Pancreas (tissue), 10 donors: ENCODE measurements around the gene SULT4A1. TPM values are rescaled to one million over a fixed set of nuclear protein-coding genes. Genes with fewer than 3 reads are reported as not detected.

Experiments used
- ATAC-seq, 4 donors: fragments of 200-7000 bp; cut with Tn5 transposase; one replicate each; pipeline versions ENCODE4 v1.8.0 to v1.9.1; 2020; ENCODE audit warnings: mild to moderate bottlenecking in 4 of 4, moderate library complexity in 4 of 4
- DNase-seq, 6 donors: peaks; one replicate each; pipeline ENCODE4 v3.0.0-alpha.2; 2020
- FAIRE-seq: peaks from 2 replicates; lab custom pipeline; 2012; peaks lifted over from hg19 to GRCh38; lab: Jason Lieb, UNC
- H3K27ac ChIP-seq, 4 donors: fragments of 200-600 bp; sonication (generic); 1 replicate in 3 of 4; 2 replicates in 1 of 4; pipeline versions ENCODE4 v1.5.0 to v1.8.0; 2020
- H3K27me3 ChIP-seq, 4 donors: fragments of 200-600 bp; one replicate each; pipeline ENCODE4 v1.8.0; 2021
- H3K36me3 ChIP-seq, 3 donors: fragments of 200-600 bp; sonication (generic) in 1 of 3; one replicate each; pipeline versions ENCODE4 v1.5.0 to v1.8.0; 2020 to 2021
- H3K4me1 ChIP-seq, 3 donors: fragments of 200-600 bp; one replicate each; pipeline ENCODE4 v1.8.0; 2021
- H3K4me3 ChIP-seq, 4 donors: fragments of 200-600 bp; sonication (generic) in 2 of 4; one replicate each; pipeline versions ENCODE4 v1.5.0 to v1.8.0; 2020 to 2021
- H3K9me3 ChIP-seq, 4 donors: fragments of 200-600 bp; one replicate each; pipeline ENCODE4 v1.8.0; 2021
- CTCF ChIP-seq, 4 donors: fragments of 200-600 bp; sonication (generic) in 3 of 4; IDR thresholded peaks; one replicate each; pipeline versions ENCODE4 v1.5.0 to v1.8.0; 2021; ENCODE audit warnings: antibody characterized with exemption in 4 of 4
- WGBS, 2 donors: extraction: QIAGEN DNeasy Blood & Tissue Kit; methylation state at CpG; one replicate each; pipeline ENCODE4 v1.1.7; 2013; 5-methylcytosine and 5-hydroxymethylcytosine counted together
- intact Hi-C, 3 donors: fragments of 100-400 bp; cut with DNase I; formaldehyde crosslinking; loops; one replicate each; pipeline versions ENCODE4 v1.11.1 to v1.14.2; 2022
- polyA plus RNA-seq, 2 donors: library from polyadenylated mRNA; stranded (reverse); fragments of 200-250 nt; gene quantifications; one replicate each; pipeline ENCODE4 v1.2.3, GENCODE V29; 2013
- total RNA-seq, 6 donors: library from RNA; stranded (reverse); fragmentation: NEBNext Ultra II Directional in 4 of 6; extraction: Animal tissue kit (Norgen Biotek cat#: 25700) in 4 of 6; gene quantifications; one replicate each; pipeline versions ENCODE4 v1.2.1 to v1.2.4, GENCODE V29; 2021 to 2023
- donor health status: healthy with polysubstance abuse.
- donor health status: DM: no; HTN: no; CAD: no; lungs with moderate emphysema.
- donor health status: DM: no; HTN: no; CAD: no.
- donor health status: control.
- donor health status: control.
- donor health status: Bipolar disorder and iron deficiency.
- donor health status: DM: yes; HTN: yes; CAD: no.
- donor health status: DM: no; HTN: no; CAD: no.
- donor health status: DM: no; HTN: no; CAD: no.
- donor health status: DM: yes; HTN: yes; CAD: no.

SULT4A1 gene
- total and polyA plus RNA-seq, 8 donors = 0.09 to 5.4 (median 0.37) TPM; not detected in 1

- no peak for DNase-seq
- Histone ChIP-seq H3K4me3 (no peak overlapping the region), H3K27me3 (no peaks in the 10 kb centered on the region), H3K36me3 (no peaks in the 10 kb centered on the region), H3K27ac (no peak overlapping the region), H3K4me1 (no peaks in the 10 kb centered on the region), H3K9me3 (no peaks in the 10 kb centered on the region)
- FAIRE-seq = no peak
- intact Hi-C loops = no loop called here
- TF ChIP-seq CTCF (IDR thresholded peaks at IDR 0.05) = no peak
- no peak for ATAC-seq
- WGBS, 2 donors = 98 to 99% methylated on average over 2 of the region's 2 CpGs
These were observed 78.5 kb downstream of the SULT4A1 start for GRCh38 chr22:43783777-43784176.

GRCh38 chr22:43782448-43782847 is 79.9 kb downstream of the SULT4A1 start:
- FAIRE-seq (no peak), DNase-seq (no peak), ATAC-seq (no peak)
- Histone ChIP-seq H3K4me1 (no peaks in the 10 kb centered on the region), H3K27me3 (no peaks in the 10 kb centered on the region), H3K4me3 (no peak overlapping the region), H3K36me3 (no peaks in the 10 kb centered on the region), H3K27ac (no peak overlapping the region), H3K9me3 (no peaks in the 10 kb centered on the region)
- intact Hi-C loops = no loop called here
- TF ChIP-seq CTCF (IDR thresholded peaks at IDR 0.05) = no peak
- 82 to 86% methylated on average over 3 of the region's 3 CpGs for WGBS, 2 donors

- no peak for DNase-seq
- H3K4me1 ChIP-seq = no peaks in the 10 kb centered on the region
- no peaks in the 10 kb centered on the region for H3K27me3 ChIP-seq
- no peak overlapping the region for H3K4me3 ChIP-seq
- no peaks in the 10 kb centered on the region for H3K9me3 ChIP-seq
- intact Hi-C loops = no loop called here
- H3K27ac ChIP-seq = no peak overlapping the region
- 75 to 86% methylated on average over 4 of the region's 4 CpGs for WGBS, 2 donors
- no peak for ATAC-seq
- FAIRE-seq = no peak
- H3K36me3 ChIP-seq = no peaks in the 10 kb centered on the region
- no peak for TF ChIP-seq CTCF (IDR thresholded peaks at IDR 0.05)
These were observed 85.0 kb downstream of the SULT4A1 start for GRCh38 chr22:43777286-43777685.

GRCh38 chr22:43776081-43776670 is 86.1 kb downstream of the SULT4A1 start:
- FAIRE-seq (no peak), ATAC-seq (no peak), DNase-seq (no peak)
- Histone ChIP-seq H3K4me3 (no peak overlapping the region), H3K9me3 (no peaks in the 10 kb centered on the region), H3K36me3 (no peaks in the 10 kb centered on the region), H3K4me1 (no peaks in the 10 kb centered on the region), H3K27me3 (no peaks in the 10 kb centered on the region), H3K27ac (no peak overlapping the region)
- 74 to 77% methylated on average over 9 of the region's 9 CpGs for WGBS, 2 donors
- no peak for TF ChIP-seq CTCF (IDR thresholded peaks at IDR 0.05)
- intact Hi-C loops = no loop called here

Other genes with a start within 250 kb of the SULT4A1 start
- 1 to 10 TPM; 1.6 to 3.4 (median 2.2) TPM for gene EFCAB6, start 50.2 kb downstream of the SULT4A1 start, total RNA-seq
- 1 to 10 TPM; 1.7 to 3.2 TPM for gene EFCAB6, start 50.2 kb downstream of the SULT4A1 start, polyA plus RNA-seq
- not detected for gene PNPLA5, start 29.5 kb upstream of the SULT4A1 start, total RNA-seq
- not detected for gene PNPLA5, start 29.5 kb upstream of the SULT4A1 start, polyA plus RNA-seq
- under 1 TPM in 4 of 6 donors, not detected in 2; 0.16 to 0.70 (median 0.26) TPM for gene PNPLA3, start 61.3 kb upstream of the SULT4A1 start, total RNA-seq
- under 1 TPM; 0.07 to 0.19 TPM for gene PNPLA3, start 61.3 kb upstream of the SULT4A1 start, polyA plus RNA-seq
- 10 to 100 TPM; 15.1 to 24.4 (median 19.3) TPM for gene SAMM50, start 92.9 kb upstream of the SULT4A1 start, total RNA-seq
- gene SAMM50, start 92.9 kb upstream of the SULT4A1 start, polyA plus RNA-seq = 10 to 100 TPM in 1 of 2 donors, 1 to 10 TPM in 1; 9.1 to 15.9 TPM
- 10 to 100 TPM in 4 of 6 donors, 1 to 10 TPM in 2; 3.8 to 14.3 (median 10.4) TPM for gene PARVB, start 161.8 kb upstream of the SULT4A1 start, total RNA-seq
- gene PARVB, start 161.8 kb upstream of the SULT4A1 start, polyA plus RNA-seq = 10 to 100 TPM in 1 of 2 donors, 1 to 10 TPM in 1; 9.2 to 27.3 TPM